HepG2 (cell line): ENCODE data around the gene HOXB5. TPM values are rescaled to one million over a fixed set of nuclear protein-coding genes. Genes with fewer than 3 reads are reported as not detected.
A peak's percentile ranks its signal among the peaks of the same experiment; 100 is the strongest.

Experiments
- ATAC-seq: fragments of 200-7000 bp; cut with Tn5 transposase; 3 replicates; pipeline ENCODE4 v1.9.1; 2020; ENCODE audit warnings: mild to moderate bottlenecking, moderate library complexity
- BruUV-seq: library from RNA; stranded (reverse); fragments of 400-500 nt; replicated peaks from 2 replicates; lab custom pipeline; 2021; lab: Mats Ljungman, UMichigan
- CTCF ChIA-PET: fragments of 300-600 bp; formaldehyde crosslinking; extraction: SDS; loops from one replicate; lab custom pipeline; 2021; ENCODE audit warnings: low total read pairs, inconsistent platforms, low intra/inter-chr PET ratio; lab: Yijun Ruan, JAX
- POLR2A ChIA-PET: fragments of 350-600 bp; sonication (Branson Sonifier 250); formaldehyde crosslinking; loops from one replicate; lab custom pipeline; 2020; ENCODE audit warnings: antibody characterized with exemption, inconsistent platforms; lab: Yijun Ruan, JAX
- DNase-seq: peaks from one replicate; pipeline ENCODE4 v3.0.0-alpha.2; 2015; ENCODE audit warnings: low spot score
- FAIRE-seq: peaks from 3 replicates; lab custom pipeline; 2011; peaks lifted over from hg19 to GRCh38; lab: Jason Lieb, UNC
- H2AFZ ChIP-seq: one replicate; pipeline ENCODE4 v1.6.1; 2011; ENCODE audit warnings: low read length, inconsistent platforms
- H3K27ac ChIP-seq: fragments of 300-600 bp; 3 replicates; pipeline ENCODE4 v1.8.0; 2011; ENCODE audit warnings: mixed run types, mild to moderate bottlenecking, mixed read lengths, low read length, inconsistent platforms; ENCODE audit not compliant: insufficient read depth; ENCODE audit errors: extremely low read length
- H3K27me3 ChIP-seq, 2 experiments: fragments of 200-600 bp in 1 of 2; 2 replicates in 1 of 2; 3 replicates in 1 of 2; pipeline versions ENCODE4 v1.6.0 to v1.8.0; 2011; ENCODE audit warnings: low read length in 2 of 2, mild to moderate bottlenecking in 2 of 2, moderate library complexity in 2 of 2, inconsistent platforms in 1 of 2; ENCODE audit not compliant: insufficient read depth in 2 of 2, control insufficient read depth in 1 of 2
- H3K36me3 ChIP-seq, 2 experiments: fragments of 200-600 bp in 1 of 2; replicated peaks in 1 of 2; 2 replicates in 1 of 2; 3 replicates in 1 of 2; pipeline versions ENCODE4 v1.5.1 to v1.8.0; 2011; ENCODE audit warnings: low read length in 2 of 2, inconsistent platforms in 1 of 2; ENCODE audit not compliant: insufficient read depth in 2 of 2, control insufficient read depth in 1 of 2
- H3K4me1 ChIP-seq: 2 replicates; pipeline ENCODE4 v1.5.1; 2012; ENCODE audit warnings: low read length, inconsistent platforms; ENCODE audit not compliant: insufficient read depth
- H3K4me2 ChIP-seq: 2 replicates; pipeline ENCODE4 v1.6.0; 2011; ENCODE audit warnings: low read depth, low read length, inconsistent platforms
- H3K4me3 ChIP-seq, 3 experiments: fragments of 200-600 bp in 1 of 3; sonication (generic), shearing (Covaris generic) in 1 of 3; replicated peaks in 1 of 3; 2 replicates each; pipeline ENCODE4 v1.5.1; 2011 to 2016; ENCODE audit warnings: low read length in 3 of 3, inconsistent platforms in 2 of 3, low read depth in 2 of 3, mild to moderate bottlenecking in 2 of 3, control low read depth in 1 of 3, mixed read lengths in 1 of 3; ENCODE audit not compliant: insufficient read depth in 1 of 3
- H3K79me2 ChIP-seq: one replicate; pipeline ENCODE4 v1.6.1; 2011; ENCODE audit warnings: low read length, inconsistent platforms; ENCODE audit not compliant: insufficient read depth
- H3K9ac ChIP-seq: 2 replicates; pipeline ENCODE4 v1.6.0; 2011; ENCODE audit warnings: mild to moderate bottlenecking, low read depth, low read length, inconsistent platforms; ENCODE audit not compliant: insufficient read depth
- H3K9me3 ChIP-seq: 2 replicates; pipeline ENCODE4 v1.5.1; 2012; ENCODE audit warnings: mild to moderate bottlenecking, low read length
- H4K20me1 ChIP-seq: 2 replicates; pipeline ENCODE4 v1.6.0; 2011; ENCODE audit warnings: inconsistent platforms, mild to moderate bottlenecking, low read length, moderate library complexity; ENCODE audit not compliant: insufficient read depth
- KMT2B ChIP-seq: IDR thresholded peaks from 2 replicates; pipeline ENCODE4 v1.6.1; 2016; ENCODE audit warnings: missing genetic modification reagents, missing compliant biosample characterization
- NFYC ChIP-seq: IDR thresholded peaks from 2 replicates; pipeline ENCODE4 v1.6.1; 2016; ENCODE audit warnings: missing genetic modification reagents, missing compliant biosample characterization
- PHF21A ChIP-seq: sonication (generic); formaldehyde crosslinking; IDR thresholded peaks from 2 replicates; pipeline ENCODE4 v1.5.0; 2020; ENCODE audit warnings: mild to moderate bottlenecking, missing genetic modification reagents
- RAD51 ChIP-seq: fragments of 450-650 bp; IDR thresholded peaks from 2 replicates; pipeline ENCODE4 v1.6.1; 2016; ENCODE audit warnings: borderline replicate concordance
- ZNF615 ChIP-seq: sonication (generic); formaldehyde crosslinking; IDR thresholded peaks from 2 replicates; pipeline ENCODE4 v1.5.0; 2020; ENCODE audit warnings: mild to moderate bottlenecking, missing genetic modification reagents, borderline replicate concordance
- WGBS: methylation state at CpG from one replicate; pipeline ENCODE4 v1.1.6; 2017; ENCODE audit warnings: low lambda C conversion rate; 5-methylcytosine and 5-hydroxymethylcytosine counted together
- in situ Hi-C: cut with HindIII; loops from 2 replicates; pipeline ENCODE4 v1.10.0; 2017; ENCODE audit warnings: low pct_unique_long_range_greater_than_20kb; ENCODE audit not compliant: extremely low pct_ligation_motif_present
- intact Hi-C: fragments of 100-400 bp; cut with micrococcal nuclease; formaldehyde crosslinking; loops from one replicate; pipeline ENCODE4 v1.10.0; 2022; ENCODE audit not compliant: unreplicated experiment
- polyA plus RNA-seq, 8 experiments: library from polyadenylated mRNA; depleted of rRNA in 3 of 8; stranded (reverse) in 7 of 8; unstranded in 1 of 8; fragments of >200 nt; fragmentation: Illumina TruSeq in 4 of 8; extraction: Trizol in 4 of 8; gene quantifications; 2 replicates each; pipeline versions ENCODE4 v1.2.1 to v1.2.3, GENCODE V29; 2011 to 2016; ENCODE audit warnings: low read depth in 4 of 8, missing spikeins in 1 of 8, mixed read lengths in 1 of 8; ENCODE audit not compliant: insufficient read depth in 1 of 8
- total RNA-seq, 5 experiments: library from RNA; depleted of rRNA; stranded (reverse); fragments of >200 nt; fragmentation: Illumina TruSeq; extraction: Trizol; gene quantifications; 2 replicates each; pipeline ENCODE4 v1.2.3, GENCODE V29; 2016; ENCODE audit warnings: low read depth in 1 of 5
- TF ChIP-seq, protein P1 (sequence below): sonication (generic); formaldehyde crosslinking; conservative IDR thresholded peaks from 2 replicates; pipeline ENCODE4 v1.8.0; 2022; ENCODE audit warnings: missing genetic modification reagents
- TF ChIP-seq, protein P2 (sequence below): sonication (generic); formaldehyde crosslinking; IDR thresholded peaks from 2 replicates; pipeline ENCODE4 v1.4.0; 2020; ENCODE audit warnings: mild to moderate bottlenecking, low read depth, missing genetic modification reagents
- TF ChIP-seq, protein P3 (sequence below): sonication (generic); formaldehyde crosslinking; IDR thresholded peaks from 2 replicates; pipeline ENCODE4 v1.4.0; 2020; ENCODE audit warnings: missing genetic modification reagents
- TF ChIP-seq, protein P4 (sequence below): sonication (generic); formaldehyde crosslinking; IDR thresholded peaks from 2 replicates; pipeline ENCODE4 v1.5.0; 2020; ENCODE audit warnings: mild to moderate bottlenecking, missing genetic modification reagents

HOXB5 gene
- total and polyA plus RNA-seq, 2 of the 13 experiments (the other 11 are each of a cell fraction or from before 2014, with no cell fraction given), result not detected

DNA sequence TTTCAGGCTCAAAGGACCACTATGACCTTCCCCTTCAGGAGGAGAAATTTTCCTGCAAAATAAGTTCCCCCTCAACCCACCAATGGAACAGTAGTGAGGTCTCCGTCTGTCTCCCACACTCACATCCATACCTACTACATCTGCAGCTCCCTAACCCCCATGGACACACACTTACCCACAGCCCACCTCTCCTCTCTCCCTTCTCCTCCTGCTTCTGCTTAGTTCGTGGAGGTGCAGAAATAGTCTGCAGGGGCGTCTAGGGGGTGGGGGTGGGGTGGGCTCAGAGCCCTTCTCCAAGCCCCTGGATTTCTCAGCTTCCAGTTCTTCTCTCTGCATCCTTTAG is 24.4 kb downstream of the HOXB5 start:
- no peak for TF ChIP-seq PHF21A
- TF ChIP-seq RAD51, result peak; percentile 1; the same call in 1 of the 2 replicates
- no peak for TF ChIP-seq KMT2B (CRISPR knock-in tag)
- no peak for TF ChIP-seq NFYC (CRISPR knock-in tag)
- BruUV-seq, result no TSS peak
- Histone ChIP-seq H3K36me3 (no peaks in the 10 kb centered on the region), H3K4me2 (no peak overlapping the region), H3K4me1 (no peaks in the 10 kb centered on the region), H3K9ac (no peak overlapping the region), H4K20me1 (0 out of 2 replicates have a peak, but pooled peaks cover 4% of the 10 kb centered on the region), H3K4me3 (no peak overlapping the region), H2AFZ (no peak overlapping the region), H3K27me3 (peaks cover 23 to 97% of the 10 kb centered on the region in 2 experiments), H3K27ac (no peak overlapping the region), H3K79me2 (no peaks in the 10 kb centered on the region), H3K9me3 (no peaks in the 10 kb centered on the region)
- in situ Hi-C loops, result no loop called here
- intact Hi-C loops, result no loop called here
- no peak for FAIRE-seq
- 2% methylated on average over 3 of the region's 3 CpGs for WGBS
- ATAC-seq, result no peak
- DNase-seq, result no peak
- ChIA-PET POLR2A (no interaction called here), CTCF (no interaction called here)

DNA sequence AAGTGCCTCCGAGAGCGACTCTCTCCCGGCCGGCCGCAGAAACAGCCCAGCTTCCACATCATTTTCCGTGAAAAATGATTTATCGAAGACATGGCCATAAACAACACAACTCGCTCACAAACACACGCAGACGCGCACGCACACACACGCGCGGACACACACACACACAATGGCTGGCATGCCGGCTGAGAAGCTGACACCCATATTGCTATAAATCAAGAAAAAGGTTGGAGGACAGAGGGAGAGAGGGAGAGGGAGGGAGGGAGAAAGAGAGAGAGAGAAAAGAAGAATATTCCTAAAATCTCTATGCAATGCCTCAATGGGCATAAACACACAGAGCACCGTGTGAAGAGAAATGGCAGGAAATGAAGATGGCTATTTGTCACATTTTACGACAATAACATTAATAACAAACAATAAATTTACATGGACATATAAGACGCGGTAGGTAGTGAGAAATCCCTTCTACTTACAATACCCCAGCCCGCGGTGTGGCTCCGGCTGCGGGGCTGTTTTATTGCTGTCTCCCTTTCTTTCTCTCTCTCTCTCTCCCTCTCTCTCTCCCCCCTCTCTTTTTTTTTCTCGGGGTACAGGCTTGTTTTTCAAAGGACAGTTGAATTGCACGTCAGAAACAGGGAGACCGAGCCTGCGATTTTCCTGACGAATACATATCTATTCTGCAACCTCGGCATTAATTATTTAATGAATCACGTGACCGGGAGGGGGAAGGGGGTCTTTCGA is 24.9 kb downstream of the HOXB5 start:
- no peaks in the 10 kb centered on the region for H3K4me1 ChIP-seq
- DNase-seq (no peak), FAIRE-seq (no peak), ATAC-seq (no peak)
- ChIA-PET POLR2A (no interaction called here), CTCF (no interaction called here)
- H3K9me3 ChIP-seq, result no peaks in the 10 kb centered on the region
- H3K27me3 ChIP-seq, result peaks cover 22 to 95% of the 10 kb centered on the region in 2 experiments
- no peak overlapping the region for H3K4me2 ChIP-seq
- 18% methylated on average over 33 of the region's 33 CpGs for WGBS
- no TSS peak for BruUV-seq
- no peak overlapping the region for H3K9ac ChIP-seq
- H3K36me3 ChIP-seq, result no peaks in the 10 kb centered on the region
- no peak overlapping the region for H3K4me3 ChIP-seq
- 0 out of 2 replicates have a peak, but pooled peaks cover 4% of the 10 kb centered on the region for H4K20me1 ChIP-seq
- intact Hi-C loops (no loop called here), in situ Hi-C loops (no loop called here)
- no peak overlapping the region for H3K27ac ChIP-seq
- no peaks in the 10 kb centered on the region for H3K79me2 ChIP-seq
- H2AFZ ChIP-seq, result no peak overlapping the region
- TF ChIP-seq RAD51 (peak; percentile 82), ZNF615 (CRISPR knock-in tag) (no peak)
- TF ChIP-seq, protein P1, sequence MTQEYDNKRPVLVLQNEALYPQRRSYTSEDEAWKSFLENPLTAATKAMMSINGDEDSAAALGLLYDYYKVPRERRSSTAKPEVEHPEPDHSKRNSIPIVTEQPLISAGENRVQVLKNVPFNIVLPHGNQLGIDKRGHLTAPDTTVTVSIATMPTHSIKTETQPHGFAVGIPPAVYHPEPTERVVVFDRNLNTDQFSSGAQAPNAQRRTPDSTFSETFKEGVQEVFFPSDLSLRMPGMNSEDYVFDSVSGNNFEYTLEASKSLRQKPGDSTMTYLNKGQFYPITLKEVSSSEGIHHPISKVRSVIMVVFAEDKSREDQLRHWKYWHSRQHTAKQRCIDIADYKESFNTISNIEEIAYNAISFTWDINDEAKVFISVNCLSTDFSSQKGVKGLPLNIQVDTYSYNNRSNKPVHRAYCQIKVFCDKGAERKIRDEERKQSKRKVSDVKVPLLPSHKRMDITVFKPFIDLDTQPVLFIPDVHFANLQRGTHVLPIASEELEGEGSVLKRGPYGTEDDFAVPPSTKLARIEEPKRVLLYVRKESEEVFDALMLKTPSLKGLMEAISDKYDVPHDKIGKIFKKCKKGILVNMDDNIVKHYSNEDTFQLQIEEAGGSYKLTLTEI (CRISPR knock-in tag), result no peak
- TF ChIP-seq, protein P2, sequence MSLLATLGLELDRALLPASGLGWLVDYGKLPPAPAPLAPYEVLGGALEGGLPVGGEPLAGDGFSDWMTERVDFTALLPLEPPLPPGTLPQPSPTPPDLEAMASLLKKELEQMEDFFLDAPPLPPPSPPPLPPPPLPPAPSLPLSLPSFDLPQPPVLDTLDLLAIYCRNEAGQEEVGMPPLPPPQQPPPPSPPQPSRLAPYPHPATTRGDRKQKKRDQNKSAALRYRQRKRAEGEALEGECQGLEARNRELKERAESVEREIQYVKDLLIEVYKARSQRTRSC (CRISPR knock-in tag), result no peak
- TF ChIP-seq, protein P3, sequence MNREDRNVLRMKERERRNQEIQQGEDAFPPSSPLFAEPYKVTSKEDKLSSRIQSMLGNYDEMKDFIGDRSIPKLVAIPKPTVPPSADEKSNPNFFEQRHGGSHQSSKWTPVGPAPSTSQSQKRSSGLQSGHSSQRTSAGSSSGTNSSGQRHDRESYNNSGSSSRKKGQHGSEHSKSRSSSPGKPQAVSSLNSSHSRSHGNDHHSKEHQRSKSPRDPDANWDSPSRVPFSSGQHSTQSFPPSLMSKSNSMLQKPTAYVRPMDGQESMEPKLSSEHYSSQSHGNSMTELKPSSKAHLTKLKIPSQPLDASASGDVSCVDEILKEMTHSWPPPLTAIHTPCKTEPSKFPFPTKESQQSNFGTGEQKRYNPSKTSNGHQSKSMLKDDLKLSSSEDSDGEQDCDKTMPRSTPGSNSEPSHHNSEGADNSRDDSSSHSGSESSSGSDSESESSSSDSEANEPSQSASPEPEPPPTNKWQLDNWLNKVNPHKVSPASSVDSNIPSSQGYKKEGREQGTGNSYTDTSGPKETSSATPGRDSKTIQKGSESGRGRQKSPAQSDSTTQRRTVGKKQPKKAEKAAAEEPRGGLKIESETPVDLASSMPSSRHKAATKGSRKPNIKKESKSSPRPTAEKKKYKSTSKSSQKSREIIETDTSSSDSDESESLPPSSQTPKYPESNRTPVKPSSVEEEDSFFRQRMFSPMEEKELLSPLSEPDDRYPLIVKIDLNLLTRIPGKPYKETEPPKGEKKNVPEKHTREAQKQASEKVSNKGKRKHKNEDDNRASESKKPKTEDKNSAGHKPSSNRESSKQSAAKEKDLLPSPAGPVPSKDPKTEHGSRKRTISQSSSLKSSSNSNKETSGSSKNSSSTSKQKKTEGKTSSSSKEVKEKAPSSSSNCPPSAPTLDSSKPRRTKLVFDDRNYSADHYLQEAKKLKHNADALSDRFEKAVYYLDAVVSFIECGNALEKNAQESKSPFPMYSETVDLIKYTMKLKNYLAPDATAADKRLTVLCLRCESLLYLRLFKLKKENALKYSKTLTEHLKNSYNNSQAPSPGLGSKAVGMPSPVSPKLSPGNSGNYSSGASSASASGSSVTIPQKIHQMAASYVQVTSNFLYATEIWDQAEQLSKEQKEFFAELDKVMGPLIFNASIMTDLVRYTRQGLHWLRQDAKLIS (CRISPR knock-in tag), result no peak
- TF ChIP-seq, protein P4, sequence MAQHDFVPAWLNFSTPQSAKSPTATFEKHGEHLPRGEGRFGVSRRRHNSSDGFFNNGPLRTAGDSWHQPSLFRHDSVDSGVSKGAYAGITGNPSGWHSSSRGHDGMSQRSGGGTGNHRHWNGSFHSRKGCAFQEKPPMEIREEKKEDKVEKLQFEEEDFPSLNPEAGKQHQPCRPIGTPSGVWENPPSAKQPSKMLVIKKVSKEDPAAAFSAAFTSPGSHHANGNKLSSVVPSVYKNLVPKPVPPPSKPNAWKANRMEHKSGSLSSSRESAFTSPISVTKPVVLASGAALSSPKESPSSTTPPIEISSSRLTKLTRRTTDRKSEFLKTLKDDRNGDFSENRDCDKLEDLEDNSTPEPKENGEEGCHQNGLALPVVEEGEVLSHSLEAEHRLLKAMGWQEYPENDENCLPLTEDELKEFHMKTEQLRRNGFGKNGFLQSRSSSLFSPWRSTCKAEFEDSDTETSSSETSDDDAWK (CRISPR knock-in tag), result no peak
